Fibroblast of the conjunctiva (primary cell): ENCODE data around the gene CFAP90.
A peak's percentile ranks its signal among the peaks of the same experiment; 100 is the strongest.

Source experiments
- DNase-seq: peaks from one replicate; pipeline ENCODE4 v3.0.0-alpha.2; 2010; ENCODE audit warnings: low read depth

Gene CFAP90

DNA sequence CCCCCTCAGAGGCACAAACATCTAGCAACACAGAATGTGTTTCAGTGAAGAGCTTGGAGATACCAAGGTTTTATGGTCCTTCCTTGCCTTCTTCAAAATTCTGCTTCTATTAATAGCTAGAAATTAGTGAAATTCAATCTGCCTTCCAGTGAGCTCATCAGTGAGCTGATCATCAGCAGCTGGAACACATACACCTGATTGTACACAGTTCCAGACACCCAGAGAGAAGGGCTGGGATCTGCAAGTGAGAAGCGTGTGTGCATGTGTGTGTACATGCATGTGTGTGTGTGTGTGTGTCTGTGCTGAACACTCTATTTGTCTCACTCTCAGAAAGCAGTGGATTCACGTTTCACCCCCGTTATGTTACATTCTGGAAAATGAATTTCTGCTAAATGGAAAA is 28.5 kb downstream of the CFAP90 start:
- no peak for DNase-seq

DNA sequence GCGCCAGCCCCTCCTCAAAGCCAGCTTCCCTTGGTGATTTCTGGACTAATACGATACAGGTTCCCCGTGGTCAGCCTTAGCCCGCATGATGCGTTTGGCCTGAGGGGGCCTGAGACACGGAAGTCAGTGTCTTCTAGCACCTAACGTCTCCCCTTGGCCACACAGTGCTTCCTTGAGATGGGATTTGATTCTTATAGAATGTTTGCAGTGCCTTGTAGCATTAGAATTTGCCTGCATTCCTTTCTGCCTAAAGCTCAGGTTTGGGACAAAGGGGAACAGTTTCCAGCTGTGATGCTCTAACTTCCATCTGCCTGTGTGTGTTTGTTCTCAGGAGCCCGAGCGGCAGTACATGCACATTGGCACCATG is 34.4 kb downstream of the CFAP90 start:
- DNase-seq = no peak

DNA sequence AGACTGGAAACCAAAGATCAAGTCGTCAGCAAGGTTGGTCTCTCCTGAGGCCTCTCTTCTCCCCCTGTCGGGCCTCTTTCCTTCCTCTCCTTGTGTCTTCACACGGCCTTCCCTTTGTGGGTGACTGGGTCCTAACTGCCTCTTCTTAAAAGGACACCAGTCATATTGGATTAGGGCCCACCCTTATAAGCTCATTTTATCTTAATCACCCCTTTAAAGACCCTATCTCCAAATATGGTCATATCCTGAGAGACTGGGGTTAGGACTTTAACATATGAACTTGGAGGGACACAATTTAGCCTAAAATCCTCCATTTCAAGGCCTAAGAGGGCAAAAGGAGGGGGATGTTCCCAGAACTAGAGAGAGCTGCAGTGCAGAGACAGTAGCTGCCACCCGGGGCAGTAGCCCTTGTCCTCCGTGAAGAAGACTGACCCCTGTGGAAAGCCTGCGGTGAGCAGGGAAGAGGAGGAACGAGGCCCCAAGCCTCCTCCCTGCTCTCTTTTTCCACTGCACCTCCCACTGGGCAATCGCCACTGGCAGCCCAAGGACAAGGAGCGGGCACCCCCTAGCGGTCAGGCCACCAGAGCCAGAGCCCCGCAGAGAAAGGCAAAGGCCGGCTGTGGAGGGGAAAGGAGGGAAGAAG is 34.9 kb downstream of the CFAP90 start:
- DNase-seq = peak; percentile 36

DNA sequence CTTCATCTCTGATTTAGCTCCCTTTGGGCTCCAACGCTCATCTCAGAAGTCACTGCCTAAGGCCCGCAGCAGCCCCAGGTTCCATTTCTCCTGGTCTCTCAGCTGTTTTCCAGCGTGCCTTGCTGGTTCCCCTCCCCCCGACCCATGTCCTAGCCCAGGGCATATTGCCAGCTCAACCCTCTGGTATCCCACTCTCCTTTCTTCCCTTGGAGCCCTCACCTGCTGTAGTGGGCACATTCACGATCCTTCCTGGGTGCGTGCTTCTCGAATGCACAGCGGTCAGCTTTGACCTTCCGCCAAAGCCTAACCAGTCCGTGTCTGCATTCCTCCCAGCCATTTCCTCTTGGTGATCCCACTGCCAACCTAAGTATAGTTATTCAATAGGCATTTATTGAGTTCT is 36.1 kb downstream of the CFAP90 start:
- DNase-seq = no peak

DNA sequence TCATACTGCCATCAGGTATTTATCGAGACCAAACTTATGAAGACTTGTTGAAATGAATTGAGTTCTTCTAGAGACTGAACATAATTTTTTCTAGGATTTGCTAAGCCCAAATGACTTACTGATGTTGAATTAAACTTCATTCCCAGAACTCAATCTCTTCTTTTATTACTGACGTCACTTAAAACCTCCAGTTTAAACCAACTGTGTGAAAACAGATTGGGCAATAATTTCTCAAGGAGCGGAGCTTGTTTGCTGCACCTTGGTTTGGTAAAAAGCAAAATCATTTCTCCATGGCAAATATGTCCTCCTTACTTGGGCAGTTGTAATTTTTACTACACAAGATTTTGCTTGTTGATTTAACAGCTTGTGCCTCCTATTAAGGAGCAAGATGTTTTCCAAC is 37.4 kb downstream of the CFAP90 start:
- no peak for DNase-seq

DNA sequence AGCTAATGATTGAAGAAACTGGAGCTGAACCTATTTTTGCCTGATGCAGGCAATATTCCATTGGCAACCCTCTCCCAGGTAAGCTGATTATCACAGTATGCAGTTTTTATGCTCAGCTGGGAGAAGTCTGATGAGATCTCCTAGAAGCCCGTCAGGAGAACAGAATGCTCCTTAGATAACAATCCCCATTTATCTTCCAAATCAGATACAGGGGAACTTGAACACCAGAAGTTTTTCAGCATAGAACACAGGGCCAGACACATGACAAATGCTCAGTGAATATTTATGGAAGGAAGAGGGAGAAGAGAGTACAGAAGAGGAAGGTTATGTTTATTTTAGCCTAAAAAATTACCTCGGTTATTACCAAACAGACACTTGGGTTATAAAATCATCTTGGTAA is 37.9 kb downstream of the CFAP90 start:
- no peak for DNase-seq

DNA sequence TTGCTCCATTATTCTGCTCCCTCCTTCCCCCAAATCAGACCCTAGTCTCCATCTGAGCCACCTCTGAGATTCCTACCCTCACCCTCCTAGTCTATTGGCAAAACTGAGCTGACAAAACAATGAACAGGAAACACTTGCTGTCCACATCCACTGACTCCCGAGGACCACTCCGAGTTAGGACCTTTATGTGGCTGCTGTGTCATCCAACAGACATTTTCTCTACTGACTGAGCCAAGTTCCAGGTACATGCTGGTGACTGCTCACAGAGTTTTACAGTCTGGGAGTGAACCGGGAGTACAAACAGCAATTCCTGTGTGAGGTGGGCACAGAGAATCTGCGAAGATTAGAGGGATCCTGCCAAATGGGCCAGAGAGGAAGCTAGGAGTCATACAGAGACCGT is 39.2 kb downstream of the CFAP90 start:
- DNase-seq = no peak

DNA sequence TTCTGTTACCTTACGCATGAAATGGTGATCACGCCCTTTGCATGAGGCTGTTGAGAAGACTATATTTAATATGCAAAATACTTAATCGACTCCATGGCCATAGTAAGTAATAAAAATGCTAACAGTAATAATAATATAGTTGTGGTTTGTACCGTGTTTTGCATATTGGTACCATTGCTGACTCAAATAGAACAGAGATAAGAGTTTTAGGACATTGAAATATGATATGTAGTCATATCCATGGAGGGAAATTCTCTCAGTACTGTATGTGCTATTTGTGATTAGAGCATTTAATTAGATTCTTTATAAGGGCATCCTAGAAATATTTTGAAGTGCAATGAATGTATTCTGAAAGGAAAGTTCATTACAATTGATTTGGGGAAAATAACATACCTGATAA is 41.9 kb downstream of the CFAP90 start:
- DNase-seq = no peak

DNA sequence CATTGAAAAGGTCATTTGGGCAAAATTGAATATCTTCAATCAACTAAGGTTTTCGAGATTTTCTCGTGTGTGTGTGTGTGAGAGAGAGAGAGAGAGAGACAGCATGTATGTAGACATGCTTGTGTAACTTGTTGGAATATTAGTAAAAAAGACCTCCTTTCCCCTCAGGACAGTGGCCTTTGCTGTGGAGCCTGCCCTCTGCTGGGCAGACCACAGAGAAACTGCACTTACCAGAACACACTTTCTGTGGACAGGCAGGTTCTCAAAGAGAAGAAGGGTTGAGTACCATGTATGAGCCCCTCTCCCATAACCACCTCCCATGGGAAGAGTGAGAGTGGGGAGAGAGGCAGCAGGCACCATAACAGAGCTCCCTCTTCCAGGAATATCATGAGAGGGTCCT is 45.6 kb downstream of the CFAP90 start:
- no peak for DNase-seq

DNA sequence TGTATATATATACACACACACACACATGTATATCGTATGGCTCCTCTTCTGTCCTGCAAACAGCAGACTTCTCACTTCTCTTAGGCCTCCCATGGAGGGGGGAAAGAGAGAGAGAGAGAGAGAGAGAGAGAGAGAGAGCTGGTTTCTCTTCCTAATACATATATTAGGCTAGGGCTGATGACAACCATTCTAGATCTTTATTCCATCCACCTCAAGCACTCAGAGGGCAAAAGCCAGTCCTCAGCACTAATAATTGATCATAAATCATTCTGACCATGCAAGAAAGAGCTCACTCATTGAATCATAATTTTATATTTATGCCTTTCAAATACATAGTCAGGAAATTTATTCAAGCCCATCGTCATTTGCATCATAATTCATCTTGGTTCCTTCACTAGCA is 47.0 kb downstream of the CFAP90 start:
- no peak for DNase-seq

DNA sequence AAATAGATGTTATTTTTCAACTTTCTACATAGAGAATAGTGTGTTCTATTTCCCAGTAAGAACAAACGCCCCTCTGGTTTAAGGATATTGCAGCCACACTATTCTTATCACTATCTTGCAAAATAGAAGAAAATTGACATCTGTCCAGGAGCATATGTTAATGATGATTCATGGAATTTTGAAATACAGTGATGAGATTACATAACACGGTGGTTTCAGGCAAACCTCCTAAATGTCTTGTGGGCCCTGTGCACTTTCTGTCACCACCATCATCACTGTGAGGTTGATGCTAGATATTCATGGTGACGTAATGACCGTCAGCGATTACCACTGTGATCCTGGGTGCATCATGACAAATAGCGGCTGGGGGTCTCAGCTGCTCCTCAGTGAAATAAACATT is 48.1 kb downstream of the CFAP90 start:
- no peak for DNase-seq

DNA sequence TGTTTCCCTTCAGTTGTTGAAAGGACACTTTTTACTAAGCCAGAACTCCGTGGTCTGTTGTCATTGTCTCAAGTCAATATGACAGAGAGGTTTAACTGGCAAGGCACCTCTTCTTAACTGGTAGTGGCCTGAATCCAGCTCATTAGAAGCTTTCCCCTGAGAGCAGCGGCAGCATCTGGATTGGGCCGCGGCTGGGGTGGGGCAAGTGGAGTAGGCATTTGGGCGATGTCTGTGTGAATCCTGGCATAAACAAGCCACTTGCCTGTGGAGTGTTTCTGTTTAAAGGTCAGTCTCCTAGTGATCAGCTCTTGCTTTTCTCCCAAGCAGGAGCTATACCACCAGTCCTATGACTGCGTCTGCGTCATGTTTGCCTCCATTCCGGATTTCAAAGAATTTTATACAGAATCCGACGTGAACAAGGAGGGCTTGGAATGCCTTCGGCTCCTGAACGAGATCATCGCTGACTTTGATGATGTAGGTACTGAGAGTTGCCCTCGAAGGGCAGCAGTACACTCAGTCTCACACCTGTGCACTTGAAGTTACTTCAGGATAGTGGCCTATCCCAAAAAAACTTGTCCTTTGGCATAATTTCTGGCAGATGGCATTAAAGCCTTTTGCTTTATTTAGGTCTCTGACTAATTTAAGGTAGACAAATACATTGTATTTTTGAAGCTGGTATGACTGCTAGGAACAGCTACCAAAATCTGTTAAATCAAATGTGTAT is 48.9 kb downstream of the CFAP90 start:
- no peak for DNase-seq

DNA sequence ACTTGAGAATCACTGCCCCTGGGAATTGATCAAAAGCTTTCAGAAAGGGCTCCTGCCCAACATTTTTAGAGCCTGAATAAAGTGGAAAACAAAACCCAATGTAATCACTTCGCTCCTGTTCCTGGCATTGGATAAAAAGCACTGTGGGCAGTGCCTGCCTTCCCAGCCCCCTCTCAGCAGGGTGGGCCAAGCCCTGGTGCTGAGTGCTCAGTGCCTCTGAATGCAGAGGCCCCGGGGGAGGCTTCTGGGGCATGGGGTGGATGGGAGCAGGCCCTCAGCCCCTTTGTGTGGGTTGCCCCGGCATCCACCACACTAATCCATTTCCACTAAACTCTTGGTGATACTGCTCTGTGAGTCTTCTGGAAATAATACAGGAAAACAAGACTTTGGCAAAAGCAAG is 55.6 kb downstream of the CFAP90 start:
- DNase-seq = no peak

DNA sequence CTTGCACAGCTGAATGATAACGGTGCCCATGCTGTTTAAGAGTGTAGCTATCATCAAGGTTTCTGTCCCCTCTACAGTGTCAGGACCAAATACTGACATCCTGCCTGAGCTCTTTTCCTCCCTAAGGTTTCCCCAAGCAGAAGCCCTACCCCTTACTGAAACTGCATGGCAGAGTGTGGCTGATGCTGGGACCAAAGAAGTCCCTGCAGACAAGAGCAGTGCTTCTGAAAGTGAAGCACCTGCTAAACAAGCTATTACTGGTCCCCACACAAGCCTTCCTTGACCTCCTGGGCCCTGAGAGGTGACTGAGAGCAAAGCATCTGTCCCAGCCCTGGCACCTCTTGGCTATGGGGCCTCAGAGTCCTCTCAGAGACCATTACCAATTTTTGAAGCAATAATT is 56.1 kb downstream of the CFAP90 start:
- no peak for DNase-seq

DNA sequence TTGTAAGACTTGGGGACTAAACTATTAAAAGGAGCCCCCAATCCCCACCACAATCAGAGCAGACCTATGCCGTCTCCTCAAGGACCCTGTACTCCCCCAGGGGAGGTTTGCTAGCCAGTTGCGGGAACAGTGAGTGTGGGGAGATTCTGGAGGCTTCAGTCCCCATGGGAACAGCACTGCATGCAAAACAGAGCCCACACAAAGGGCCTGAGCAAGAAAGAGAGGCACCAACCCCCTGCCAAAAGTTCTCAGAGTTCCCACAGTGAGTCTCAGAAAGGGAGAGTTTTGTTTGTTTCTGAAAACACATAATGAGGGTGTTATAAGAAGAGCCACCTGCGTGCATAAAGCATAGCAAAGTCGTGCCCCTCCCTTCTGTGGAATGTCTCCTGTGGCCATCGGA is 56.6 kb downstream of the CFAP90 start:
- no peak for DNase-seq

DNA sequence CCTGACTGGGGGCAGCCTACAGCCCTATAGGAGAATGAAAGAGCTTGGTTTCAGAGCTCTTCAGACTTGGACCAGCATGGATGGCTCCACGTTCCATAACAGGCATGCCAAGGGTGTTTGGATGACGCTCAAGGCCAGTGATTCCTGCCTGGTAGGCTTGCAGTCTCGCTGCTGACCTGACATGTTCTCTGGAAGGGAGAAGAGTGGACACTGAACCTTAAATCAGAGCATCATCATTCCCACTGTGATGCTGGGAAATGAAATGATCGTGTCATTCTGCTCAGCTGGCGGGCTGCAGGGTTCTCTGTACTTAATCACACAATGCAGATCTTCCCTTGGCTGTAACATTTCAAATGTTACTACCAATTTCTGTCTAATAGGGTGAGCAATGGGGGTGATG is 57.0 kb downstream of the CFAP90 start:
- no peak for DNase-seq

DNA sequence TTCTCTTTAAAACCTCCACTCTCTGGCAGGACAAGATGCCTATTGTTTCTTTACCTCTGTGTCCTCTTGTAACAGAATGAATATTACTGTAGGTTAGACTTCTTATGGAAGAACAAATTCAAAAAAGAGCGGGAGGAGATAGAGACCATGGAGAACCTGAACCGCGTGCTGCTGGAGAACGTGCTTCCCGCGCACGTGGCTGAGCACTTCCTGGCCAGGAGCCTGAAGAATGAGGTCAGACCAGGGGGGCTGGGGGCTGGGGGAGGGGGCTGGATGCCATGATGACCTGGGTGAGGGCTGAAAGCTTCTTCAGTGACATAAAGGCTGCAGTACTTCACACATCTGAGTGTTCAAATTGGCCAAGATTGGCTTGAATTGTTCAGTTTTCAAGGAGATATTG is 61.4 kb downstream of the CFAP90 start:
- DNase-seq = no peak

DNA sequence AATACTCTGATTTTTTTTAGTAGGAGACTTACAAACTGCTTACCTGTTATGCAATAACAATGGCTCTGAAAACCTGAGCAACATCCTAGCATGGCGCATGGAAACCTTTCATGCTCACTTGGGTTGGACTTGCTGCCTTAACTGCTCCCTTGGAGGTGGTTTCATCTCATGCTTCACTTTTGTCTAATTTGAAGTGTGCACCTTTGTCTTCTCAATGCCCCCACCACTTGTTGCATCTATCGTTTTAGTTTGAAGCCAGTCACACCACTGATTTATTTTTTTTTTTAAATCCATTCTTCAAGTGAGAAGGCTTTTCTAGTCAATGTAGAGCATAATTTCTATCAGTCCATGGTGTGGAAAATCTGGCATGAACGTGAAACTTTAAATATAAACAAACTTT is 63.2 kb downstream of the CFAP90 start:
- no peak for DNase-seq

DNA sequence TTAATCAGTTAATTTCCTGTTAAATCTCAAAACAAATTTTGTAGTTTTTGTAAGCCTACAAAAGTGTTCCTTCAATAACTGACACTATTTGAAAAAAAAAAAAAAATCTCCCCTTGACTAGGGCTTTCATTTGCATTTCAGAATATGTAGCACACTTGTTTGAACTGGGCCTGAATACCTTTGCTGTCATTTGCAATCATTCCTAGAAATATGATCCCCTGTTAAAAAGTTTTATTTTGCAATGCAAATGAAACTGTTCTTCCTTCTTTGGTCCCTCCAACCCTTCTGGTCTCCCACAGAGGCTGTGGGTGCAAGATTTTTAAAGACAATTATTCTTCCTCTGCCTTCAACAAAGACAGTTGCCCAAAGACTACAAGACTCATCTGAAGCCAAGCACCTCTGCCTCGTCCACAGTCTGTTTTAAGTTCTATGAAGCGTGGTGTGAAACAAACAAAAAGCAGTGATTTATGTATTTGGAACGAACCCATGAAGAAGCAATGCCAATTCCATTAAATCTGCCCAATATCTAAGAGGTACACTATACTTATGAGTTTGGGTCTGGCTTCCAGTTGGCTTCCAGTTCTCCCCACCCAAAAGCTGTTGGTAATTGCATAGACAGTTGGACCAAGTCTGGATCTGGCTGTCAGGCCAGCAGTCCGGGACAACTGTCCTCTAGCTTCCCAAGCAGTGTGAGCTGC is 66.1 kb downstream of the CFAP90 start:
- DNase-seq = no peak

DNA sequence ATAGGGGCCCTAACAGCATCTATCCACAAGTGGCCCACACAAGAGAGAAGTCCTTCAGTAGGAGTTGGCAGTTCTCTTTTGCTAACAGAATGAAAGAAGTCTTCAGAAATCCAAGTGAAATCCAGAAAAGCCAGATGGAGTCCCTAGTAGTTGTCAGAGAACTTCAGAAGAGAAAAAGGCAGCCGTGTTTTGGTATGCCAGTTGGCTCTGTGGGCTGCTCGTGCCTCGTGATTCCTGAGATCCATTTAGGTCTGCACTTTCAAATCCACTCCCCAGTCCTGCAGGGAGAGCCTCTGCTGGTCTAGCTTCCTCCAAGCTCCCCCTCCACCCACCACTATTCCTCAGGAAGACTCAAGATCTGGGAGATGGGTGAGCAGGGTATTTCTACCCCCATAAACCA is 69.0 kb downstream of the CFAP90 start:
- DNase-seq = no peak
